Uterus (tissue), 4 donors: ENCODE results near the gene CACNA2D4. TPM values are rescaled to one million over a fixed set of nuclear protein-coding genes. Genes with fewer than 3 reads are reported as not detected.

Source experiments
- DNase-seq, 2 donors: peaks; one replicate each; pipeline ENCODE4 v3.0.0-alpha.2; 2019 to 2020
- H3K27ac ChIP-seq, 2 donors: fragments of 200-600 bp; sonication (generic); 1 replicate in 1 of 2; 2 replicates in 1 of 2; pipeline ENCODE4 v1.5.1; 2016 to 2018
- H3K27me3 ChIP-seq, 2 donors: fragments of 200-600 bp; sonication (generic); one replicate each; pipeline ENCODE4 v1.5.1; 2018 to 2019; ENCODE audit warnings: control low read depth in 1 of 2
- H3K36me3 ChIP-seq, 2 donors: fragments of 200-600 bp; sonication (generic); one replicate each; pipeline ENCODE4 v1.5.1; 2019; ENCODE audit warnings: control low read depth in 1 of 2
- H3K4me1 ChIP-seq, 2 donors: fragments of 200-600 bp; sonication (generic); one replicate each; pipeline ENCODE4 v1.5.1; 2018 to 2019; ENCODE audit warnings: control low read depth in 1 of 2
- H3K4me3 ChIP-seq, 2 donors: fragments of 200-600 bp; sonication (generic); 1 replicate in 1 of 2; 2 replicates in 1 of 2; pipeline ENCODE4 v1.5.1; 2018 to 2019; ENCODE audit warnings: mild to moderate bottlenecking in 1 of 2
- H3K9me3 ChIP-seq, 2 donors: fragments of 200-600 bp; sonication (generic); one replicate each; pipeline ENCODE4 v1.5.1; 2019; ENCODE audit warnings: control low read depth in 1 of 2
- POLR2A ChIP-seq, 2 donors: fragments of 450-650 bp; IDR thresholded peaks; one replicate each; pipeline ENCODE4 v1.6.1; 2016; ENCODE audit warnings: antibody characterized with exemption in 2 of 2, mild to moderate bottlenecking in 1 of 2, moderate library complexity in 1 of 2
- intact Hi-C: fragments of 100-400 bp; cut with DNase I; formaldehyde crosslinking; loops from one replicate; pipeline ENCODE4 v1.15.1; 2023; ENCODE audit warnings: low total_unique reads
- total RNA-seq, 4 donors: library from RNA; depleted of rRNA in 3 of 4; stranded (reverse); fragments of >200 nt in 3 of 4; gene quantifications; one replicate each; pipeline versions ENCODE4 v1.1.0 to v1.2.4, GENCODE V29; 2014 to 2023
- TF ChIP-seq, protein P1 (sequence below), 4 experiments: fragments of 200-600 bp in 2 of 4; fragments of 450-650 bp in 2 of 4; sonication (generic) in 2 of 4; IDR thresholded peaks; one replicate each; pipeline ENCODE4 v1.5.1; 2016 to 2019; ENCODE audit warnings: antibody characterized with exemption in 4 of 4, mild to moderate bottlenecking in 2 of 4, moderate library complexity in 1 of 4
- donor health status: DM: yes; HTN: yes; CAD: no.

Gene CACNA2D4
- total RNA-seq, 4 donors from 2014 or later: 2.6 to 4.1 (median 4.0) TPM; not detected in 1

DNA sequence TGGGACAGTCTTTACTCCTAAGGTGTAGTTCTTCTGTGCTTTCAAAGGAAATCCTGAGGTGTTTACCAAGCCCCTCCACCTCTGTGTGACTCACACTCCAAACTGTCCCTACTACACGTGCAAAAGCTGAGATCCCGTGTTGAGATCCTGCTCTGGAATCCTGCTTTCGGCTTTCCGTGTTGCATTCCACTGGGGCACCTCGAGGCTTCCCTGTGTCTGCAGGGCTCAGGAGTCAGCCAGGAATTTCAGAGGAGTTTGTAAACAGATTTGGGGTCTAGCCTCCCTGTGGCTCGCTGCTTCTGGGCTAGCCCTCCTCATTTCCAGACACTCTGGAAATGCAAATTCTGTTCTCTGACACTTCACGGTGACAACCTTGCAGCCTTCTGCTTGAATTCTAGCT is 48.4 kb downstream of the CACNA2D4 start:
- TF ChIP-seq, protein P1, sequence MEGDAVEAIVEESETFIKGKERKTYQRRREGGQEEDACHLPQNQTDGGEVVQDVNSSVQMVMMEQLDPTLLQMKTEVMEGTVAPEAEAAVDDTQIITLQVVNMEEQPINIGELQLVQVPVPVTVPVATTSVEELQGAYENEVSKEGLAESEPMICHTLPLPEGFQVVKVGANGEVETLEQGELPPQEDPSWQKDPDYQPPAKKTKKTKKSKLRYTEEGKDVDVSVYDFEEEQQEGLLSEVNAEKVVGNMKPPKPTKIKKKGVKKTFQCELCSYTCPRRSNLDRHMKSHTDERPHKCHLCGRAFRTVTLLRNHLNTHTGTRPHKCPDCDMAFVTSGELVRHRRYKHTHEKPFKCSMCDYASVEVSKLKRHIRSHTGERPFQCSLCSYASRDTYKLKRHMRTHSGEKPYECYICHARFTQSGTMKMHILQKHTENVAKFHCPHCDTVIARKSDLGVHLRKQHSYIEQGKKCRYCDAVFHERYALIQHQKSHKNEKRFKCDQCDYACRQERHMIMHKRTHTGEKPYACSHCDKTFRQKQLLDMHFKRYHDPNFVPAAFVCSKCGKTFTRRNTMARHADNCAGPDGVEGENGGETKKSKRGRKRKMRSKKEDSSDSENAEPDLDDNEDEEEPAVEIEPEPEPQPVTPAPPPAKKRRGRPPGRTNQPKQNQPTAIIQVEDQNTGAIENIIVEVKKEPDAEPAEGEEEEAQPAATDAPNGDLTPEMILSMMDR (IDR thresholded peaks at IDR 0.05): no peak
- no peak for TF ChIP-seq POLR2A (IDR thresholded peaks at IDR 0.05)
- no peaks in the 10 kb centered on the region for H3K36me3 ChIP-seq
- no peaks in the 10 kb centered on the region for H3K9me3 ChIP-seq
- H3K4me3 ChIP-seq: no peak overlapping the region
- intact Hi-C loops: no loop called here
- no peak for DNase-seq
- no peaks in the 10 kb centered on the region for H3K4me1 ChIP-seq
- no peaks in the 10 kb centered on the region for H3K27me3 ChIP-seq
- no peak overlapping the region for H3K27ac ChIP-seq

GRCh38 chr12:1869145-1869544 is 49.3 kb downstream of the CACNA2D4 start:
- TF ChIP-seq POLR2A (IDR thresholded peaks at IDR 0.05): no peak
- TF ChIP-seq, protein P1 (IDR thresholded peaks at IDR 0.05): no peak

GRCh38 chr12:1865284-1865866 is 53.1 kb downstream of the CACNA2D4 start:
- H3K36me3 ChIP-seq: no peaks in the 10 kb centered on the region
- no peak for DNase-seq
- TF ChIP-seq, protein P1 (IDR thresholded peaks at IDR 0.05): no peak
- no peak for TF ChIP-seq POLR2A (IDR thresholded peaks at IDR 0.05)
- no peaks in the 10 kb centered on the region for H3K4me1 ChIP-seq
- no peak overlapping the region for H3K27ac ChIP-seq
- H3K4me3 ChIP-seq: no peak overlapping the region
- H3K9me3 ChIP-seq: no peaks in the 10 kb centered on the region
- intact Hi-C loops: no loop called here
- H3K27me3 ChIP-seq: no peaks in the 10 kb centered on the region

More at GRCh38 chr12:1869145-1869544, 49.3 kb downstream of the CACNA2D4 start:
- Histone ChIP-seq H3K27me3 (no peaks in the 10 kb centered on the region), H3K36me3 (no peaks in the 10 kb centered on the region), H3K9me3 (no peaks in the 10 kb centered on the region), H3K27ac (no peak overlapping the region), H3K4me3 (no peak overlapping the region), H3K4me1 (no peaks in the 10 kb centered on the region)
- intact Hi-C loops: no loop called here
- DNase-seq: no peak

- Histone ChIP-seq H3K27me3 (no peaks in the 10 kb centered on the region), H3K4me3 (no peak overlapping the region), H3K9me3 (no peaks in the 10 kb centered on the region), H3K36me3 (no peaks in the 10 kb centered on the region), H3K27ac (no peak overlapping the region), H3K4me1 (no peaks in the 10 kb centered on the region)
- intact Hi-C loops: no loop called here
- no peak for TF ChIP-seq POLR2A (IDR thresholded peaks at IDR 0.05)
- TF ChIP-seq, protein P1 (IDR thresholded peaks at IDR 0.05): no peak
- no peak for DNase-seq
These were observed 53.6 kb downstream of the CACNA2D4 start for GRCh38 chr12:1864867-1865266.

GRCh38 chr12:1864456-1864855 is 54.0 kb downstream of the CACNA2D4 start:
- H3K9me3 ChIP-seq: no peaks in the 10 kb centered on the region
- H3K27ac ChIP-seq: no peak overlapping the region
- intact Hi-C loops: no loop called here
- no peak overlapping the region for H3K4me3 ChIP-seq
- H3K27me3 ChIP-seq: no peaks in the 10 kb centered on the region
- no peaks in the 10 kb centered on the region for H3K36me3 ChIP-seq
- no peaks in the 10 kb centered on the region for H3K4me1 ChIP-seq
- TF ChIP-seq, protein P1 (IDR thresholded peaks at IDR 0.05): no peak
- TF ChIP-seq POLR2A (IDR thresholded peaks at IDR 0.05): no peak
- no peak for DNase-seq
